GM21717 (cell line): ENCODE results near the gene DOC2A.
"Not testable (repeated sequence)": the region's sequence is repeated elsewhere in the genome, so short reads cannot be mapped to it uniquely, and the experiment has no call there.

Experiments
- ATAC-seq: cut with Tn5 transposase; IDR thresholded peaks from one replicate; pipeline ENCODE4 v1.9.1; 2021; ENCODE audit warnings: mild to moderate bottlenecking, moderate library complexity; ENCODE audit not compliant: unreplicated experiment

Gene DOC2A

DNA sequence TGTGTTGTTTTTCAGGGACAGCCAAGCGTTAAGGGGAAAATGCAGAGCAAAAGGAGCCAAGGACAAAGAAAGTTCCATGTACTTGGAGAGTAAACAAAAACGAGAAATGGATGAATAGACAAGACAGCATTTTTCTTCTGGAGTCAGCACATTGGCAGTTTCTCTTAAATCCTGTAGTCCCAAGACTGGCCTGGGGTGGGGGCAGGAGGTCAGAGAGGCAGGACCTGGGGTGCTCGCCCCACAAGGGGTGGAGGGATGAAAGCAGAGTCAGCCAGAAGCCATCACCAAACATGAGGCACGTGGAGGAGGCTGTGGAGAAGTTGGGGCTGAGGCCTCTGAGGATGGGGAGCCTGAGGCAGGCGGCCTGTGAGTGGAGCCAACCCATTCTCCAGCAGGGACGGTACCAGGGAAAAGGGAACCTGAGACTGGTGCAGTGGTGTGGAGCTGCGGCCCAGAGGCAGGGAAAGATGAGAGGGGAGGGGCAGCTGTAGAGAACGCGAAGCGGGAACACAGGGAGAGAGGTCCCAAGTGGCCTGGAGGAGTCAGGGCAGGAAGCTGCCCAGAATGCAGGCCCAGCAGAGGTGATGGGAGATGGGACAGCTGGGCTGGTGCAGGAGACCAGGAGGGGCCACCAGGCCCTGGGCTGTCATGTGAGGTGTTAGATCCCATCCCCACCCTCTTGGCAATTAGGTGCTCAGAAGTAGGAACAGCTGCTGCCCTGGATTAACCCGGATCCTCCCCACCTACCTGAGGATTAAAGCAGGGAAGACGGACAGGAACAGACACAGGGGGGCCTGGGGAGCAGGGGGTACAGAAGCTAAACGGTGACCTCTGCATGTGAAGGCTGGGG is 17.0 kb upstream of the DOC2A start:
- ATAC-seq, result no peak

DNA sequence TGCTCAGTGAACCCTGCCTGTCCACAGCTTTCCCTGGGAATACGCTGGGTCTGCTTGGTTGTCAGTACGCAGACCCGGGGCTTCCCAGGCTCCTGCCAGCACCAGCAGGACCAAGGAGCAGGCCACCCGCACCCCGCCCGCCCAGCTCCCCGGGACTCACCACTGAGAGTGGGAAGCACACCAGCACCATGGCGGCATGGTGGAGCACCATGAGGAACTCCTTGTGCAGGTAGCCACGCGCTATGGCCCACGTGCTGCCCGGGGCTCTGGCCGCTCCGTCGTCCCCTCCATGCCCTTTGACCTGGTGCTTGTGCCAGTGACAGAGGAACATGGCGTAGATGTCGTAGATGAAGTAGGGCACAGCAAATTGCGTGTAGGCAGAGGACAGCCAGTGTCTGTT is 15.6 kb upstream of the DOC2A start:
- ATAC-seq, result no peak

DNA sequence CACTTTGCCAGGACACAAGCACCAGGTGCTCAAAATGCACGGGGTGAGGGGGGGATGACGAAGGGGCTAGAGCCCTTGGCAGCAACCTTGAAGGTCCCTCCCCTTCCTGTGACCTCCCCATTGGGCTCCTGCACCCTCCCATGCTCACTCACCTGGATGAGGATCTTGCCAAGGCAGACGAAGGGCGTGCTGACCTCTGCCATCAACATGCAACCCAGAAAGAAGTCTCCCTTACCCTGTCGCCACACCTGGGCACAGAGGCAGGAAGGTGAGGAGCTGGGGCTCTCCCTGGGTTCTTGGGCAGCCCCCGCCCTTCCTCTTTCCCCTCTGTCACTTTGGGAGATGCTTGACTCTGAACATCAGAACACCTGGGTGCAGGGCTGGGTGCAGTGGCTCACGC is 14.7 kb upstream of the DOC2A start:
- no peak for ATAC-seq

DNA sequence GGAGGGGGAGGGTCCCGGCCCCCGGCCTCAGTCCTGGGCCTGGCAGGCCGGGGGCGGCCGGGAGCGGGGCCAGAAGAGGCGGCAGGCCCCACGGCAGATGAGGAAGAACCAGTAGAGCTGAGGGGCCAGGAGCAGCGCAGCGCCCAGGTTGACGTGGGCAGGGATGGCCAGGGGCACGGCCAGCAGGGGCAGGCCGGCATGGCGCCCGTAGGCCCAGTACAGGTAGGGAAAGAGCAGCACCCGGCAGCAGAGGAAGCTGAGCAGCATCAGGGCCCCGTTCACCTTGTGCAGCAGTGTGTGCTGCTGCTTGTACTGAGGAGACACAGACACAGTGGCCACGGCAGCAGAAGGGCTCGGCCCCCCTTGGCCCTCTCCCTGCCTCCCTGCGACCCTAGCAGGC is 14.3 kb upstream of the DOC2A start:
- ATAC-seq, result no peak

DNA sequence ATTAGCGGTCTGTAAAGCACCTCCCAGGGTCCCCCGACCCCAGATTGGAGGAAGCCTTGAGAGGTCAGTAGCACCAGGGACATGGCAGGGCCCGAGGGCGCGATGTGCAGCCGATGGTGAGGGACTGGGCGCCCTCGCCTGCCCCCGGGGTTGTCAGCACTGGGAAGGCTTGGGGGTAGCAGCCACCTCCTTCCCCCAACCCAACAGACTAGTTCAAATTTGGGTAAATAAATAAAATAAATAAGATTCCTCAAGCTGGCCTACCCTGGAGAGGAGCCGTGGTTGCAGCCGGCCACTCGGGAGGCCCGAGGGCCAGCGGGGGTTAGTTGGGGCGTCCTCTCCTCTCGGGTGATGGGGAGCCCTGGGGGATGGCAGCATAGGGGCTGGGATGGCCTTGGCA is 13.6 kb upstream of the DOC2A start:
- ATAC-seq, result no peak

DNA sequence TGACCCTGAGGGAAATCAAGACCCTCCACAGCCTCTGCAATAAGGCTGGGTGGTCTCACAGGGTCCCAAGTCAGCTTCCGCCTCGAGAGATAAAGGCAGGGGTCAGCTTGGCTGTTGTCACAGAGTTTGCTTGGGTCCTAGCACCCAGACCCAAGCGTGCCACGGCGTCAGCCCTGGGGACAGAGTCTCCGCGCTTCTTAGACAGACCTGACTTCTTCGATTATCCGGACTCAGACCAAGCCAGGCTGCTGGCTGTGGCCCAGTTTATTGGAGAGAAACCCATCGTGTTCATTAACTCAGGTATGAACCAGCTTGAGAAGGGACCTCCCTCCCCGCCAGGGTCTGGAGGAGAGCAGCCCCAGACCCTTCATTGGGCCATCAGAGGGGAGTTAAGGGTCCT is 12.8 kb upstream of the DOC2A start:
- no peak for ATAC-seq

DNA sequence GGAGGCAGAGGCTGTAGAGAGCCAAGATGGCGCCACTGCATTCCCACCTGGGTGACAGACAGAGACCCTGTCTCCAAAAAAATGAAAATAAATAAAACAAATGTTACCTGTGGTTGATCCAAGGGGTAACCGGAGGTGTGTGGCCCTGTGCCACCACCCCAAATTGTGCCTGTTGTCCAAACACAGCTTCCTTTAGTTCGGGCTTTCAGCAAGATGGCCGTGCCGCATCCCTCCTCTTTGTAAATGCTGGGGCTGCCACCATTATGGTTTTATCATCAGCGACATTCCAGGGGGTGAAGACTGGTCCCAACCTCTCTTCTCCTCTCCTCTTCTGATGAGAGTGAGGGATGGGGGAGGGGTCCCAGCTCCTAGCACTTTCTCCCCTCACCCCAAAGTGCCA is 12.1 kb upstream of the DOC2A start, which contains the start of gene C16orf92:
Gene C16orf92, plus strand, starts transcription at position 312 of the 400 bp plus-strand sequence. CDS start 143 bp downstream, outside the sequence.
- ATAC-seq, result no peak

DNA sequence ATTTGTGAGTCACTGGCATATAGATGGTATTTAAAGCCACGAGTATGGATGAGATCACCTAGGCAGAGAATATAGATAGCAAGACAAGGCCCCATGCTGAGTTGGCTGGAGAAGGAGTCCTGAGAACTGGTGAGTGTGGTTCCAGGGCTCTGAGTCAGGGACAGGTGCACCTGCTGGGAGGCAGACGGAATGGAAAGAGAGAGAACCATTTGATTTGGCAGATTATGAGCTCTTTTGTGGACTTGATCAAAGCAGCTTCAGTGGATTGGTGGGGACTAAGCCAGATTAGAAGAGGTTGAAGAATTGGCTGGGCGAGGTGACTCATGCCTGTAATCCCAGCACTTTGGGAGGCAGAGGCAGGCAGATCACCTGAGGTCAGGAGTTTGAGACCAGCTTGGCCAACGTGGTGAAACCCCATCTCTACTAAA is 7.9 kb upstream of the DOC2A start:
- ATAC-seq, result no peak

DNA sequence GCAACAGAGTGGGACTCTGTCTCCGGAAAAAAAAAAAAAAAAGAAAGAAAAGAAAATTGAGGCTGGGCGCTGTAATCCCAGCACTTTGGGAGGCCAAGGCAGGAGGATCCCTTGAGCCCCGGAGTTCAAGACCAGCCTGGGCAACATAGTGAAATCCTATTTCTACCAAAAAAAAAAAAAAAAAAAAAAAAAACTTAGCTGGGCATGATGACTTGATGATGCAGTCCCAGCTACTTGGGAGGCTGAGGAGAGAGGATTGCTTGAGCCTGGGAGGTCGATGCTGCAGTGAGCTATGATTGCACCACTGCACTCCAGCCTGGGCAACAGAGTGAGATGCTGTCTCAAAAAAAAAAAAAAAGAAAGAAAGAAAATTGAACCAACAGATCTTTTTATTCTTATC is 7.1 kb upstream of the DOC2A start:
- ATAC-seq, result not testable (repeated sequence)

DNA sequence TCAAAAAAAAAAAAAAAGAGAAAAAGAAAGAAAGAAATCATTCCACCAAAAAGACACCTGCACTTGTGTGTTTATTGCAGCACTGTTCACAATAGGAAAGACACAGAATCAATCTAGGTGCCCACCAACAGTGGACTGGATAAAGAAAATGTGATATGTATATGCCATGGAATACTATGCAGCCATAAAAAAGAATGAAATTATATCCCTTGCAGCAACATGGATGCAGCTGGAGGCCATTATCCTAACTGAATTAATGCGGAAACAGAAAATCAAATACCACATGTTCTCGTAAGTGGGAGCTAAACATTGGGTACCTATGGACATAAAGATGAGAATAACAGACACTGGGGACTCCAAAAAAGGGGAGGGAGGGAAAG is 6.4 kb upstream of the DOC2A start:
- ATAC-seq, result no peak

DNA sequence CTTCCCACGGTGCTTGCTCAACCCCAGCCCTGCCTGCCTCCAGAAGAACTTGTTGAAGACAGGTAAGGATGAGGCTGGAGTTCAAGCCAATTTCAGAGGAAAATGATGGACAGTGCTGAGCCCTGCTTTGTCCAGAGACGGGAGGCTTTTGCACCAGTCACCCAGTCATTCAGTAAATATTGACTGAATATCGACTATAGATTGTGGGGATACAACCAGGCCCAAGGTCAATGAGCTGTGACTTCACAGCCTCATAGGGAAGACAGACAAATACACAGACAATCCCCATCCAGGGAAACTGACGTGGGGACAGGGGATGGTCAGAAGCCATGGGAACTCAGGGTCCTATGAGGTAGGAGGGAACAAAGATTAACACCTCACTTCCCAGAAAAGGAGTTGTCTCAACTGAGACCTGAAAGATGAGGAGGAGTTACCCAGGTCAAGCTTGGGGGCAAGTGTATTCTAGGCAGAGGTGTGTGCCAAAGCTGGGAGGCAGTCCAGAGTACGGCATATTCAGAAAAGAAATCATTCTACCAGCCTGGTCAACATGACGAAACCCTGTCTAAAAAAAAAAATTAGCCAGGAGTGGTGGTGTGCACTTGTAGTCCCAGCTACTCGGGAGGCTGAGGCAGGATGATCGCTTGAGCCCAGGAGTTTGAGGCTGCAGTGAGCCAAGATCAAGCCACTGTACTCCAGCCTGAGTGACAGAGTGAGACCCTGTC is 5.9 kb upstream of the DOC2A start:
- no peak for ATAC-seq

DNA sequence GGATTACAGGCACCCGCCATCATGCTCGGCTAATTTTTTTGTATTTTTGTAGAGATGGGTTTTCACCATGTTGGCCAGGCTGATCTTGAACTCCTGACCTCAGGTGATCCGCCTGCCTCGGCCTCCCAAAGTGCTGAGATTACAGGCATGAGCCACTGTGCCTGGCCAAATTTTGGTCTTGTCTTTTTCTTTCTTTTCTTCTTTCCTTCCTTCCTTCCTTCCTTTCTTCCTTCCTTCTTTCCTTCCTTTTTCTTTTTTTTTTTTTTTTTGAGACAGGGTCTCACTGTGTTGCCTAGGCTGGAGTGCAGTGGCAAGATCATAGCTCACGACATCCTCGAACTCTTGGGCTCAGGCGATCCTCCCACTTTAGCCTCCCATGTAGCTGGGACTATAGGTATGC is 4.6 kb upstream of the DOC2A start:
- not testable (repeated sequence) for ATAC-seq

DNA sequence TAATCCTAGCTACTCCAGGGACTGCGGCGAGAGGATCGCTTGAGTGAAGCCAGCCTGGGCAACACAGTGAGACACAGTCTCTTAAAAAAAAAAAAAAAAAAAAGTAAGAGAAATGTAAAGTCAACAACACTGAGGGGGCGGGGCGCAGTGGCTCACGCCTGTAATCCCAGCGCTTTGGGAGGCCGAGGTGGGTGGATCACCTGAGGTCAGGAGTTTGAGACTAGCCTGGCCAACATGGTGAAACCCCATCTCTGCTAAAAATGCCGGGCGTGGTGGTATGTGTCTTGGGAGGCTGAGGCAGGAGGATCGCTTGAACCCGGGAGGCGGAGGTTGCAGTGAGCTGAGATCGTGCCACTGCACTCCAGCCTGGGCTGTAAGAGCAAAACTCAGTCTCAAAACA is 1.8 kb upstream of the DOC2A start:
- not testable (repeated sequence) for ATAC-seq

DNA sequence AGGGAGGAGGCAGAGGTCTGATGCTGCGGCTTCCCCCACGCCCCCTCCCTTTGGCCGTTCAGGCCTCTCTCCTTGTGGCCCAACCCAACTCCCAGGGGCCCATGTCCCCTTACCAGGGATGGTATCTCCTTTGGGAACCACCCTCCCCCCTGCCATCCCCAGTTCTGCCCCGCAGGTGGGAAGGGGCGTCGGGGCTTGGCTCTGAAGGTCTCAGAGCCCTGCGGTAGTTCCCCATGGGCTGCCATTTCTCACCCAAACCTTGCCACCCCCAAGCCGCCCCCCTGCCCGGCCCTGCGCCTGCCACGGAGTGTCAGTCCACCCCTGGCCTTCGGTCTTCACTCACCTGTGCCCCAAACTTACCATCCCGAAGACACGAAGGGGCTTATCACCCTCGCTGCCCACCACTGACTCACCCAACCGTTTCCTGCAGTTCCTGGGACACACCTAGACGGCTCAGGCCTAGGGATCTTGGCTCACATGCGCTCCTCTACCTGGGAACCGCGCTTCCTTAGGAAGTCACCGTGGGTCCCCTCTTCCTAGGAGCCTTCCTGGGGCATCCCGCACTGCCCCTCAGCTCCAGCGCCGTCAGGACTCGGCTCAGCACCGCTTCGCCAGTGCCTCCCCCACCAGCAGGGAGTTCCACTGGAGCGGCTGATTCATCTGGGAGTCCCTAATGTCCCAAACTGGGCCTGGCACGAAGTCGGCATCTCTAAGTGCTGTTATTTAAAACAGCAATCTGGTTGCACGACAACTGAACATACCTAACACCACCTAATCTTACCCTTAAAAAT is 1.1 kb upstream of the DOC2A start:
- no peak for ATAC-seq

DNA sequence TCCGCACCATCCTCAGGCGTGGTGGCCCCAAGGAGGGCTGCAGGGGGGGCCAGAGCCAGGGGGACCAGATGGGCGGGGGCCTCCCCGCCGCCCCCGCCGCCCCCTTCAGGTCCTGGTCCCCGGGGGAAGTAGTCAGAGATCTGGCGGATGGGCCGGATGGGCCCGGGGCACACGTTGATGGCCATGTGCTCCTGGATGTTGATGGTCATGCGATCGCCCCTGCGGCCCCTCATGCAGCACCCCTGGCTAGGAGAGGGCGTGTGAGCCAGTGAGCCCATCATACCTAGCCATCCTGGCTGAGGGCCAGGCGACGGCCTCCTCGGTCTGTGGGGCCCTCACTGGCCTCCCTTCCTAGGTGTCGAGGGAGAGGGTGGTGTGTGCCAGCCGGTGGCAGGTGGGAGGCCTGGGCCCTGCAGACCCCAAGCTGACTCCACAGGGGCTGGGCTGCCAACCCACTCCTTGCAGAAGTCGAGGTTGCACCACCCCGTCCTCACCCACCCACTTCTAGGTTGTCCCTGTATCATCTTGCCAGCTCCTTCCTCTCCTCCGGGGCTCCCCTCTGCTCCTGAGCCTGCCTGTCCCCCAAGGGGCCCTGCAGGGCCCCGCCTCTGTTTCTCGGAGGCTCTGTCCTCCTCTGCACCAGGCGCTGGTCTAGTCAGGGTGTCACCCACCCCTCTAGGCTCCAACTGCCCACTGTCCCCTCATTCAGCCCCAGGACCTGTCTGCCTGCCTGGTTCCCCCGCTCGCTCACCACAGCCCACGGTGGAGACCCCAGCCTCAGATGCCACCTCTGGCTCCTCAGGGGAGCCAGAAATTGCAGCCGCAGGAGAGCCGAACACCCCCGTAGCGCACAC is 610 bp downstream of the DOC2A start:
- ATAC-seq, result no peak

DNA sequence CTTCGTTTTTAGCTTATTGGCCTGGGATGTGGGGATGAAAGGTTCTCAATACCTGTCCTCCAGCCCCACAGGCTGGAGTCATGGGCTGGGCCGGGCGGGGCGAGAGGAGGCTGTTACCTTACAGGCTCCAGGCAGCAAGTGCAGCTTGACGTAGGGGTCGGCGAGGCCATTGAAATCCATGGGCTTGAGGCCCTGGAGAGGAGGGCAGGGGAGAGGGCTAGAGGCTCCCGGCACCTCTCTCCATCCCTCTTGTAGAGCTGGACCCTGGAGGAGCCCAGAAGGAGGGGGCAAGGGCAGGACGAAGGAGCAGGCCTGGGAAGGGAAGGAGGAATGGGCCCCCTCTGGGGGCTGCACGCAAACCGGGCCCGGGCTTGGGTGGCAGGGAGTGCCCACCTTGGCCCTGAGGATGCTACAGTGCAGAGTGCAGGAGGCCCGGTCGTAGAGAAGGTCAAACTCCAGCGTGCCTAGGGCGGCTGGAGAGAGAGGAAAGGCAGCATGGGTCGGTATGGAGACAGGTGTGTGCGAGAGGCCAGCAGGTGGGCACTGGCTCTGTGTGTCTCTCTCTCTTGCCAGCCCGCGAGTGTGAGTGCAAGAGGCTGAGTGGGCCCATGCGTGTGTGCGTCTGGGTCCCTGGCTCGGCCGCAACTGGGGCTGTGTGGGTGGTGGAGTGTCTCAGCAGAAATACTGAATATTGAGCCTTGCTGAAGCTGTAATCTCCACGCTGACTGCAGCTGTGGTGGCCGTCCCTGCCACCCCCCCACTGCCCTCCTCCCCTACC is 1.6 kb downstream of the DOC2A start:
- ATAC-seq, result no peak

DNA sequence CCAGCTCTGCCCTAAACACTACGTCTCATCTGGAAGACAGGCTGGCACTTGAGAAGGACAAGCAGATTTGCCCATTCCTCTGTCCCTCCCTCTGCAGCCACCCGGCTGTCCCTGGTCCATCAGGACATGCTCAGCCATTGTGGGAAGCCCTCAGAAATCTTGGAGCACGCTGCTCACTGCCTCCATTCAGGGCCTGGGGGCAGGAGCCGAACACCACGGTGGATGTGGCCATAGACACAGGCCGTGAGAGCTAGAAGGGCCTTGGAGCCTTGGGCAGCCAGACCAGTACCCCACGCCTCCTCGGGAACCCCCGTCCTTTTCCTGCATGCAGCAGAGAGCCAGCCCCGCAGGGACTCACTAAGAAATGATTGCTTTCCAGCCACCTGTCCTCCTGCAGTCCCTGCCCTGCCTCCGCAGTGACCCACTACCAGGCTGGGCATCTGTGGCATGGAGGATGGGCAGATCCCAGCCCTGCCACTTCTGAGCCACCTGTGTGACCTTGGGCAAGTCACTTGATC is 3.4 kb downstream of the DOC2A start:
- ATAC-seq, result no peak

DNA sequence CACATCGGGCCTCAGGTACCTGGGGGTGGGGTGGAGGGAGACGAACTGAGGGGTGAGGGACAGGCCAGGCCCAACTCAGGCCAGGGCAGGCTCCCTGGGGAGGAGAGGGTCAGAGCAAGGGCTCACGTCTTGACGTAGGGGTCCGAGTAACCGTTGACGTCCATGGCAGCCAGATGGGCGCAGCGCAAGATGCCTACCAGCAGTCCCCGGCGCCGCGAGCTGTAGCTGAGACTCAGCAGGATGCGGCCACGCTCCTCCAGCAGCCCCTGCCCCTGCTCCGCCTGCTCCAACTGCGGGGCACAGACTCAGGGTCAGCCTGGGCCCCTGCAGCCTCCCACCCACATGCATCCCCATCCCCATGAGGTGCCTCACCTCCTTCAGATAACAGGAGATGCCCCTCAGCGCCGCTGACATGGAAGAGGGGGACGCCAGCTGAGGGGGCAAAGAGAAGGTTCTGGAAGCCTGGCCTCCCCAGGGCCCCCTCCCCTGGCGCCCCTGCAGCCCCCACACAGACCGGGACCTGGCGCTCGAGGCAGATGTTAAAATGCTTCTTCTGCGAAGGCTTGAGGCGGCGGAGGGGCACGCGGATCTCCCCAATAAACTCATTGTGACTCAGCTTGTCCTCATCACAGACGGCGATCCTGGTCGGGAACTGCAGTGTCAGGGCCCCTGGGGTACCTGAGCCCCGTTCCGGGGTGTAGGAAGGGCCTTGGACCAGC is 4.0 kb downstream of the DOC2A start:
- ATAC-seq, result no peak

DNA sequence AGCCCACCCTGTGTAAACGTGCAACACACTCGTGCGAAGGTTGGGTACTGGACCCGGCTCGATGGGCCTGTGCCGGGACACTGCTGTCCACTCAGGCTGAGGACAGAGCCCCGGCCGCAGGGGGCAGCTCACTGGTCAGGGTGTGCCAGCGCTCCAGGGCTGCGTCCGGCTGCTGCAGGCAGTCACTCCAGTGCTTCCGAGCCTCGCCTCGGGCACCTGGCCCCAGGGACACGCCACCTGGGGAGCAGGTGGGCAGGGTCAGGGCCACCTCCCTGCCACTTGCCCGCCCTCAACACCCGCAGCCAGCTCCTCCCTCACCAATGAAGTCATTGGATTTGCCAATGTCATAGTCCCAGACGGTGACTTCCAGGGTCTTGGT is 4.7 kb downstream of the DOC2A start:
- ATAC-seq, result no peak
